HEK293 (cell line): Measurements from ENCODE around the gene PRKG1.

Source experiments
- CTCF ChIP-seq: fragments of 450-650 bp; formaldehyde crosslinking; IDR thresholded peaks from 2 replicates; pipeline ENCODE4 v1.5.1; 2016; ENCODE audit warnings: missing biosample characterization, missing genetic modification characterization
- GFI1B ChIP-seq: fragments of 450-650 bp; formaldehyde crosslinking; IDR thresholded peaks from 2 replicates; pipeline ENCODE4 v1.5.1; 2016; ENCODE audit warnings: missing biosample characterization, missing genetic modification characterization
- KLF9 ChIP-seq: fragments of 450-650 bp; formaldehyde crosslinking; IDR thresholded peaks from 2 replicates; pipeline ENCODE4 v1.5.1; 2016; ENCODE audit warnings: missing biosample characterization, missing genetic modification characterization, low read depth
- PATZ1 ChIP-seq: fragments of 450-650 bp; formaldehyde crosslinking; IDR thresholded peaks from 2 replicates; pipeline ENCODE4 v1.5.1; 2016; ENCODE audit warnings: missing biosample characterization, missing genetic modification characterization
- PRDM10 ChIP-seq: fragments of 450-650 bp; formaldehyde crosslinking; IDR thresholded peaks from 2 replicates; pipeline ENCODE4 v1.5.1; 2016; ENCODE audit warnings: missing biosample characterization, missing genetic modification characterization
- REPIN1 ChIP-seq: fragments of 450-650 bp; formaldehyde crosslinking; IDR thresholded peaks from 2 replicates; pipeline ENCODE4 v1.5.1; 2017; ENCODE audit warnings: missing biosample characterization, missing genetic modification characterization, low read depth
- ZBTB10 ChIP-seq: fragments of 450-650 bp; formaldehyde crosslinking; IDR thresholded peaks from 2 replicates; pipeline ENCODE4 v1.5.1; 2016; ENCODE audit warnings: missing biosample characterization, missing genetic modification characterization
- ZNF175 ChIP-seq: fragments of 450-650 bp; formaldehyde crosslinking; IDR thresholded peaks from 2 replicates; pipeline ENCODE4 v1.5.1; 2016; ENCODE audit warnings: missing biosample characterization, missing genetic modification characterization
- ZNF211 ChIP-seq: fragments of 450-650 bp; formaldehyde crosslinking; IDR thresholded peaks from 2 replicates; pipeline ENCODE4 v1.5.1; 2016; ENCODE audit warnings: low read depth, missing biosample characterization, missing genetic modification characterization
- ZNF214 ChIP-seq: fragments of 450-650 bp; formaldehyde crosslinking; IDR thresholded peaks from 2 replicates; pipeline ENCODE4 v1.5.1; 2017; ENCODE audit warnings: missing biosample characterization, mild to moderate bottlenecking, missing genetic modification characterization, borderline replicate concordance
- ZNF292 ChIP-seq: fragments of 450-650 bp; formaldehyde crosslinking; IDR thresholded peaks from 2 replicates; pipeline ENCODE4 v1.5.1; 2016; ENCODE audit warnings: low read depth, missing biosample characterization, missing genetic modification characterization, borderline replicate concordance
- ZNF311 ChIP-seq: fragments of 450-650 bp; formaldehyde crosslinking; IDR thresholded peaks from 2 replicates; pipeline ENCODE4 v1.5.1; 2017; ENCODE audit warnings: missing biosample characterization, missing genetic modification characterization, borderline replicate concordance
- ZNF549 ChIP-seq: fragments of 450-650 bp; IDR thresholded peaks from 2 replicates; pipeline ENCODE4 v1.5.1; 2018; ENCODE audit warnings: missing biosample characterization, missing genetic modification characterization, mild to moderate bottlenecking, inconsistent platforms, moderate library complexity
- ZNF660 ChIP-seq: fragments of 450-650 bp; IDR thresholded peaks from 2 replicates; pipeline ENCODE4 v1.5.1; 2018; ENCODE audit warnings: missing biosample characterization, mild to moderate bottlenecking, missing genetic modification characterization

- TF ChIP-seq GFI1B (tag by site-specific recombination) (no peak), REPIN1 (tag by site-specific recombination) (no peak), PATZ1 (no peak), ZNF311 (no peak), ZNF549 (tag by site-specific recombination) (no peak), ZNF214 (no peak), CTCF (tag by site-specific recombination) (no peak), ZNF292 (no peak), ZNF175 (tag by site-specific recombination) (no peak), PRDM10 (tag by site-specific recombination) (no peak), KLF9 (tag by site-specific recombination) (no peak), ZNF660 (no peak), ZBTB10 (tag by site-specific recombination) (no peak), ZNF211 (tag by site-specific recombination) (no peak)
Measured at GRCh38 chr10:51108406-51108805, 34.1 kb downstream of the PRKG1 start.
